HG03135 (cell line): ENCODE data around the gene LAMC3.

Source experiments
- ATAC-seq: cut with Tn5 transposase; IDR thresholded peaks from one replicate; pipeline ENCODE4 v1.9.1; 2021; ENCODE audit warnings: mild to moderate bottlenecking, moderate library complexity; ENCODE audit not compliant: unreplicated experiment

Gene LAMC3

GRCh38 chr9:131068076-131068816 lies 59.3 kb downstream of the LAMC3 start:
- no peak for ATAC-seq

- ATAC-seq, result no peak
These were observed 60.7 kb downstream of the LAMC3 start for GRCh38 chr9:131069699-131070098.

- ATAC-seq, result no peak
These were observed 63.3 kb downstream of the LAMC3 start for GRCh38 chr9:131072107-131072870.

- no peak for ATAC-seq
These were observed 63.9 kb downstream of the LAMC3 start for GRCh38 chr9:131072871-131073237.

- ATAC-seq, result no peak
These were observed 67.6 kb downstream of the LAMC3 start for GRCh38 chr9:131076347-131077195.

- ATAC-seq, result no peak
These were observed 69.7 kb downstream of the LAMC3 start for GRCh38 chr9:131078427-131079366.

GRCh38 chr9:131080589-131080988 lies 71.6 kb downstream of the LAMC3 start:
- ATAC-seq, result no peak

- ATAC-seq, result no peak
These were observed 72.9 kb downstream of the LAMC3 start for GRCh38 chr9:131081868-131082267.

- ATAC-seq, result no peak
These were observed 74.0 kb downstream of the LAMC3 start for GRCh38 chr9:131082774-131083512.

- ATAC-seq, result no peak
These were observed 75.8 kb downstream of the LAMC3 start for GRCh38 chr9:131084661-131085369.

- no peak for ATAC-seq
These were observed 76.6 kb downstream of the LAMC3 start for GRCh38 chr9:131085370-131086122.

GRCh38 chr9:131087354-131087893 lies 78.5 kb downstream of the LAMC3 start:
- ATAC-seq, result no peak

GRCh38 chr9:131090025-131090787 lies 81.2 kb downstream of the LAMC3 start:
- ATAC-seq, result no peak

- ATAC-seq, result no peak
These were observed 82.5 kb downstream of the LAMC3 start for GRCh38 chr9:131091352-131091992.

- ATAC-seq, result no peak
These were observed 83.1 kb downstream of the LAMC3 start for GRCh38 chr9:131092030-131092429.

- ATAC-seq, result no peak
These were observed 83.8 kb downstream of the LAMC3 start for GRCh38 chr9:131092548-131093440.
